Loucy (cell line): ENCODE results near the gene CECR2.

Experiments used
- CTCF ChIP-seq: fragments of 200-600 bp; sonication (generic); conservative IDR thresholded peaks from 2 replicates; pipeline ENCODE4 v1.5.1; 2014; ENCODE audit warnings: mild to moderate bottlenecking, antibody characterized with exemption, low read length
- EZH2phosphoT487 ChIP-seq: fragments of 200-600 bp; IDR thresholded peaks from 2 replicates; pipeline ENCODE4 v1.6.1; 2018; ENCODE audit warnings: antibody characterized with exemption, mild to moderate bottlenecking, moderate library complexity, borderline replicate concordance

GRCh38 chr22:17438026-17438425 lies 68.8 kb downstream of the CECR2 start:
- TF ChIP-seq CTCF: no peak
- no peak for TF ChIP-seq EZH2phosphoT487
